Activated CD8-positive, alpha-beta T cell treated with anti-CD3 and anti-CD28 coated beads, Interleukin-2, amount 10 ng/mL, durations not matched to agents 7 days and 5 days (primary cell): Measurements from ENCODE around the gene CCDC197. TPM values are rescaled to one million over a fixed set of nuclear protein-coding genes. Genes with fewer than 3 reads are reported as not detected.

Experiments used
- ATAC-seq: fragments of 150-1000 bp; cut with Tn5 transposase; one replicate; pipeline ENCODE4 v1.10.0; 2021; ENCODE audit warnings: moderate library complexity
- CTCF ChIA-PET: fragments of 350-600 bp; sonication (Branson Sonifier 250); formaldehyde crosslinking; loops from one replicate; lab custom pipeline; 2021; ENCODE audit warnings: antibody characterized with exemption; lab: Charles Lee
- POLR2A ChIA-PET: fragments of 350-600 bp; sonication (Branson Sonifier 250); formaldehyde crosslinking; loops from one replicate; lab custom pipeline; 2021; ENCODE audit warnings: antibody characterized with exemption; lab: Charles Lee
- DNase-seq: peaks from one replicate; pipeline ENCODE4 v3.0.0-alpha.2; 2020
- H3K27ac Mint-ChIP-seq: one replicate; pipeline ENCODE4 v1.8.0; 2021; ENCODE audit warnings: mild to moderate bottlenecking, mixed read lengths
- H3K27me3 Mint-ChIP-seq: one replicate; pipeline ENCODE4 v1.8.0; 2021; ENCODE audit warnings: low read depth, mixed read lengths
- H3K36me3 Mint-ChIP-seq: one replicate; pipeline ENCODE4 v1.8.0; 2021; ENCODE audit warnings: low read depth, mixed read lengths
- H3K4me1 Mint-ChIP-seq: one replicate; pipeline ENCODE4 v1.8.0; 2021; ENCODE audit warnings: low read depth, mixed read lengths
- H3K4me3 Mint-ChIP-seq: one replicate; pipeline ENCODE4 v1.8.0; 2021; ENCODE audit warnings: mild to moderate bottlenecking, mixed read lengths
- H3K9me3 Mint-ChIP-seq: one replicate; pipeline ENCODE4 v1.8.0; 2022; ENCODE audit warnings: mixed read lengths; ENCODE audit not compliant: insufficient read depth
- total RNA-seq, 2 experiments: library from RNA; stranded (reverse); gene quantifications; one replicate each; pipeline ENCODE4 v1.2.3, GENCODE V29; 2021

Gene CCDC197
- total RNA-seq, 2 experiments from 2014 or later = not detected

- peak; percentile 85 for DNase-seq
- no peaks in the 10 kb centered on the region for H3K27me3 Mint-ChIP-seq
- H3K9me3 Mint-ChIP-seq = peaks cover 9% of the 10 kb centered on the region
- peak overlapping the region; percentile 67 for H3K4me3 Mint-ChIP-seq
- H3K27ac Mint-ChIP-seq = peak overlapping the region; percentile 100
- H3K4me1 Mint-ChIP-seq = peaks cover 96% of the 10 kb centered on the region
- peak; percentile 43 for ATAC-seq
- POLR2A ChIA-PET = interaction anchor here (0.7 to 11.2 kb wide), 20 partner anchors 9 to 1572 kb away, joined by 3 to 303 read pairs (median 5); partner anchors contain the start of genes ASB2, CCDC197, GLRX5 and OTUB2
- CTCF ChIA-PET = interaction anchor here (0.6 to 19.2 kb wide), 12 partner anchors 8 to 51 kb away, joined by 3 to 376 read pairs (median 4); no protein-coding TSS in a partner anchor
- H3K36me3 Mint-ChIP-seq = peaks cover 22% of the 10 kb centered on the region
Measured at GRCh38 chr14:93962701-93963601, 34.1 kb upstream of the CCDC197 start.

GRCh38 chr14:93963692-93964091, 33.4 kb upstream of the CCDC197 start:
- peak overlapping the region; percentile 100 for H3K27ac Mint-ChIP-seq
- peaks cover 9% of the 10 kb centered on the region for H3K9me3 Mint-ChIP-seq
- no peak for DNase-seq
- CTCF ChIA-PET = interaction anchor here (0.7 to 19.2 kb wide), 13 partner anchors 8 to 51 kb away, joined by 3 to 376 read pairs (median 4); no protein-coding TSS in a partner anchor
- H3K27me3 Mint-ChIP-seq = no peaks in the 10 kb centered on the region
- H3K36me3 Mint-ChIP-seq = peaks cover 22% of the 10 kb centered on the region
- peak overlapping the region; percentile 67 for H3K4me3 Mint-ChIP-seq
- no peak for ATAC-seq
- H3K4me1 Mint-ChIP-seq = peaks cover 90% of the 10 kb centered on the region
- POLR2A ChIA-PET = interaction anchor here (0.7 to 11.2 kb wide), 20 partner anchors 10 to 1571 kb away, joined by 3 to 303 read pairs (median 5); partner anchors contain the start of genes ASB2, CCDC197, GLRX5 and OTUB2

- ChIA-PET POLR2A (interaction anchor here (2.0 to 11.2 kb wide), 5 partner anchors 10 to 115 kb away, joined by 6 to 303 read pairs (median 21); partner anchors contain the start of gene ASB2), CTCF (interaction anchor here (0.7 to 19.2 kb wide), 3 partner anchors 12 to 24 kb away, joined by 3 to 376 read pairs (median 4); no protein-coding TSS in a partner anchor)
- peak overlapping the region; percentile 50 for H3K27ac Mint-ChIP-seq
- H3K27me3 Mint-ChIP-seq = no peaks in the 10 kb centered on the region
- ATAC-seq = no peak
- H3K9me3 Mint-ChIP-seq = peaks cover 9% of the 10 kb centered on the region
- H3K4me3 Mint-ChIP-seq = no peak overlapping the region
- H3K4me1 Mint-ChIP-seq = peaks cover 90% of the 10 kb centered on the region
- peaks cover 22% of the 10 kb centered on the region for H3K36me3 Mint-ChIP-seq
- no peak for DNase-seq
Measured at GRCh38 chr14:93964281-93964680, 32.8 kb upstream of the CCDC197 start.

- peaks cover 9% of the 10 kb centered on the region for H3K9me3 Mint-ChIP-seq
- no peaks in the 10 kb centered on the region for H3K27me3 Mint-ChIP-seq
- ATAC-seq (no peak), DNase-seq (no peak)
- ChIA-PET CTCF (interaction anchor here (0.8 to 19.2 kb wide), 3 partner anchors 13 to 33 kb away, joined by 3 to 376 read pairs (median 4); no protein-coding TSS in a partner anchor), POLR2A (interaction anchor here (2.7 to 11.2 kb wide), 3 partner anchors 10 to 25 kb away, joined by 21 to 303 read pairs (median 24); partner anchors contain the start of gene ASB2)
- H3K36me3 Mint-ChIP-seq = peaks cover 20% of the 10 kb centered on the region
- H3K4me1 Mint-ChIP-seq = peaks cover 86% of the 10 kb centered on the region
- H3K27ac Mint-ChIP-seq = peak overlapping the region; percentile 50
- no peak overlapping the region for H3K4me3 Mint-ChIP-seq
Measured at GRCh38 chr14:93964820-93965286, 32.2 kb upstream of the CCDC197 start.

GRCh38 chr14:93965287-93965821, 31.7 kb upstream of the CCDC197 start:
- H3K27me3 Mint-ChIP-seq = no peaks in the 10 kb centered on the region
- no peak for DNase-seq
- no peak overlapping the region for H3K4me3 Mint-ChIP-seq
- H3K27ac Mint-ChIP-seq = peak overlapping the region; percentile 5
- no peak for ATAC-seq
- peaks cover 86% of the 10 kb centered on the region for H3K4me1 Mint-ChIP-seq
- ChIA-PET POLR2A (interaction anchor here (3.5 to 11.2 kb wide), 2 partner anchors 9 to 11 kb away, joined by 24 to 303 read pairs; partner anchors contain the start of gene ASB2), CTCF (interaction anchor here (0.8 to 19.2 kb wide), 3 partner anchors 13 to 32 kb away, joined by 3 to 376 read pairs (median 4); no protein-coding TSS in a partner anchor)
- peaks cover 20% of the 10 kb centered on the region for H3K36me3 Mint-ChIP-seq
- H3K9me3 Mint-ChIP-seq = peaks cover 9% of the 10 kb centered on the region

- POLR2A ChIA-PET = no interaction called here
- no peak overlapping the region for H3K27ac Mint-ChIP-seq
- CTCF ChIA-PET = interaction anchor here (0.8 to 19.2 kb wide), 3 partner anchors 12 to 32 kb away, joined by 3 to 376 read pairs (median 4); no protein-coding TSS in a partner anchor
Measured at GRCh38 chr14:93965946-93966474, 31.1 kb upstream of the CCDC197 start.

GRCh38 chr14:93967637-93968250, 29.4 kb upstream of the CCDC197 start:
- no peak for ATAC-seq
- ChIA-PET POLR2A (interaction anchor here (0.8 to 1.0 kb wide), 2 partner anchors 9 to 114 kb away, joined by 3 read pairs; partner anchors contain the start of genes DDX24 and IFI27L1), CTCF (interaction anchor here (0.9 to 13.0 kb wide), 7 partner anchors 9 to 37 kb away, joined by 3 to 366 read pairs (median 5); no protein-coding TSS in a partner anchor)
- Mint-ChIP-seq H3K4me3 (no peak overlapping the region), H3K9me3 (peaks cover 9% of the 10 kb centered on the region), H3K27ac (no peak overlapping the region), H3K4me1 (peaks cover 87% of the 10 kb centered on the region), H3K36me3 (peaks cover 15% of the 10 kb centered on the region), H3K27me3 (no peaks in the 10 kb centered on the region)
- DNase-seq = no peak

More at GRCh38 chr14:93965946-93966474, 31.1 kb upstream of the CCDC197 start:
- Mint-ChIP-seq H3K4me1 (peaks cover 87% of the 10 kb centered on the region), H3K27me3 (no peaks in the 10 kb centered on the region), H3K36me3 (peaks cover 20% of the 10 kb centered on the region), H3K9me3 (peaks cover 9% of the 10 kb centered on the region), H3K4me3 (no peak overlapping the region)
- DNase-seq (no peak), ATAC-seq (no peak)

- Mint-ChIP-seq H3K36me3 (peaks cover 15% of the 10 kb centered on the region), H3K4me1 (peaks cover 86% of the 10 kb centered on the region), H3K27ac (peak overlapping the region; percentile 71), H3K4me3 (no peak overlapping the region), H3K27me3 (no peaks in the 10 kb centered on the region), H3K9me3 (peaks cover 9% of the 10 kb centered on the region)
- POLR2A ChIA-PET = interaction anchor here (1.1 to 11.5 kb wide), 2 partner anchors 9 to 29 kb away, joined by 3 to 303 read pairs; no protein-coding TSS in a partner anchor
- ATAC-seq (no peak), DNase-seq (no peak)
- CTCF ChIA-PET = interaction anchor here (1.5 to 13.0 kb wide), 12 partner anchors 9 to 167 kb away, joined by 4 to 366 read pairs (median 18); partner anchors contain the start of gene OTUB2
Measured at GRCh38 chr14:93969082-93969828, 27.8 kb upstream of the CCDC197 start.

GRCh38 chr14:93970585-93970964, 26.5 kb upstream of the CCDC197 start:
- Mint-ChIP-seq H3K27ac (peak overlapping the region; percentile 95), H3K27me3 (no peaks in the 10 kb centered on the region), H3K4me3 (peak overlapping the region; percentile 80), H3K9me3 (peaks cover 7% of the 10 kb centered on the region), H3K36me3 (peaks cover 11% of the 10 kb centered on the region), H3K4me1 (peaks cover 86% of the 10 kb centered on the region)
- POLR2A ChIA-PET = interaction anchor here (0.7 to 11.5 kb wide), 10 partner anchors 11 to 109 kb away, joined by 3 to 303 read pairs (median 4); no protein-coding TSS in a partner anchor
- CTCF ChIA-PET = interaction anchor here (0.8 to 13.0 kb wide), 26 partner anchors 8 to 210 kb away, joined by 3 to 366 read pairs (median 12); partner anchors contain the start of genes CCDC197, DDX24, IFI27L1 and OTUB2
- ATAC-seq = peak; percentile 76
- peak; percentile 75 for DNase-seq
